ACC112 (cell line): ENCODE data around the gene SLC25A11.

Experiments used
- H2AFZ ChIP-seq: fragments of 200-600 bp; sonication (generic); one replicate; pipeline ENCODE4 v1.6.0; 2017; ENCODE audit warnings: antibody characterized with exemption, low read length; ENCODE audit not compliant: unreplicated experiment
- H3K27ac ChIP-seq: fragments of 200-600 bp; sonication (generic); 2 replicates; pipeline ENCODE4 v1.5.1; 2014; ENCODE audit warnings: low read depth, mild to moderate bottlenecking, antibody characterized with exemption, low read length, moderate library complexity
- H3K27me3 ChIP-seq: fragments of 200-600 bp; sonication (generic); 2 replicates; pipeline ENCODE4 v1.6.1; 2014; ENCODE audit warnings: mild to moderate bottlenecking, antibody characterized with exemption, low read length, moderate library complexity, mixed read lengths; ENCODE audit not compliant: insufficient read depth
- H3K36me3 ChIP-seq: fragments of 200-600 bp; sonication (generic); 2 replicates; pipeline ENCODE4 v1.6.1; 2016; ENCODE audit warnings: mild to moderate bottlenecking, antibody characterized with exemption, low read length, moderate library complexity, mixed read lengths; ENCODE audit not compliant: insufficient read depth
- H3K4me1 ChIP-seq: fragments of 200-600 bp; sonication (generic); one replicate; pipeline ENCODE4 v1.6.1; 2016; ENCODE audit warnings: low read length, mixed read lengths; ENCODE audit not compliant: insufficient read depth, unreplicated experiment, control insufficient read depth
- H3K4me3 ChIP-seq: fragments of 200-600 bp; sonication (generic); 2 replicates; pipeline ENCODE4 v1.5.1; 2014; ENCODE audit warnings: mild to moderate bottlenecking, low read depth, low read length
- H3K79me2 ChIP-seq: fragments of 200-600 bp; sonication (generic); one replicate; pipeline ENCODE4 v1.6.0; 2016; ENCODE audit warnings: low read length; ENCODE audit not compliant: control insufficient read depth, unreplicated experiment, insufficient read depth

The SLC25A11 gene

GRCh38 chr17:4949321-4950074, 9.7 kb upstream of the SLC25A11 start:
- H3K27ac ChIP-seq, result peak overlapping the region; percentile 94
- H3K36me3 ChIP-seq, result peaks cover 16% of the 10 kb centered on the region; the same call in 1 of the 2 replicates
- no peaks in the 10 kb centered on the region for H3K27me3 ChIP-seq
- H3K4me3 ChIP-seq, result peak overlapping the region; percentile 90
- peaks cover 37% of the 10 kb centered on the region for H3K79me2 ChIP-seq
- H2AFZ ChIP-seq, result peak overlapping the region; percentile 77
- H3K4me1 ChIP-seq, result peaks cover 41% of the 10 kb centered on the region

- Histone ChIP-seq H3K79me2 (peaks cover 43% of the 10 kb centered on the region), H3K4me1 (peaks cover 42% of the 10 kb centered on the region), H3K36me3 (peaks cover 16% of the 10 kb centered on the region; the same call in 1 of the 2 replicates), H3K4me3 (peak overlapping the region; percentile 90), H2AFZ (peak overlapping the region; percentile 77), H3K27ac (peak overlapping the region; percentile 94), H3K27me3 (no peaks in the 10 kb centered on the region)
These were observed 9.1 kb upstream of the SLC25A11 start for GRCh38 chr17:4948931-4949320.

GRCh38 chr17:4948166-4948930, 8.5 kb upstream of the SLC25A11 start, which contains the start of gene PFN1:
TSS of gene PFN1 (minus strand) at chr17:4948530. CDS start at chr17:4948394, 136 bp downstream.
- H2AFZ ChIP-seq, result peak within 1 kb of the TSS; percentile 77
- peak within 1 kb of the TSS; percentile 90 for H3K4me3 ChIP-seq
- H3K79me2 ChIP-seq, result peaks cover 47% of the 10 kb centered on the region
- H3K27me3 ChIP-seq, result no peaks in the 10 kb centered on the region
- H3K36me3 ChIP-seq, result peaks cover 16% of the 10 kb centered on the region; the same call in 1 of the 2 replicates
- peak within 1 kb of the TSS; percentile 94 for H3K27ac ChIP-seq
- peaks cover 38% of the 10 kb centered on the region for H3K4me1 ChIP-seq

- Histone ChIP-seq H3K4me1 (peaks cover 40% of the 10 kb centered on the region), H3K79me2 (peaks cover 55% of the 10 kb centered on the region)
These were observed 7.7 kb upstream of the SLC25A11 start for GRCh38 chr17:4947411-4948165.

GRCh38 chr17:4947010-4947410, 7.2 kb upstream of the SLC25A11 start:
- Histone ChIP-seq H3K36me3 (peaks cover 16% of the 10 kb centered on the region; the same call in 1 of the 2 replicates), H2AFZ (no peak overlapping the region), H3K27ac (peak overlapping the region; percentile 92), H3K4me1 (peaks cover 46% of the 10 kb centered on the region), H3K27me3 (no peaks in the 10 kb centered on the region), H3K4me3 (peak overlapping the region; percentile 90), H3K79me2 (peaks cover 60% of the 10 kb centered on the region)

More at GRCh38 chr17:4947411-4948165, 7.7 kb upstream of the SLC25A11 start:
- no peak overlapping the region for H2AFZ ChIP-seq
- H3K36me3 ChIP-seq, result peaks cover 16% of the 10 kb centered on the region; the same call in 1 of the 2 replicates
- no peaks in the 10 kb centered on the region for H3K27me3 ChIP-seq
- H3K4me3 ChIP-seq, result peak overlapping the region; percentile 90
- peak overlapping the region; percentile 92 for H3K27ac ChIP-seq

- Histone ChIP-seq H3K4me3 (peak overlapping the region; percentile 90), H2AFZ (no peak overlapping the region), H3K79me2 (peaks cover 66% of the 10 kb centered on the region), H3K27me3 (no peaks in the 10 kb centered on the region), H3K36me3 (peaks cover 16% of the 10 kb centered on the region; the same call in 1 of the 2 replicates), H3K27ac (peak overlapping the region; percentile 92), H3K4me1 (peaks cover 51% of the 10 kb centered on the region)
These were observed 6.6 kb upstream of the SLC25A11 start for GRCh38 chr17:4946312-4946976.

GRCh38 chr17:4945944-4946280, 6.1 kb upstream of the SLC25A11 start:
- Histone ChIP-seq H3K4me3 (peak overlapping the region; percentile 90), H3K4me1 (peaks cover 53% of the 10 kb centered on the region), H2AFZ (no peak overlapping the region), H3K36me3 (peaks cover 16% of the 10 kb centered on the region; the same call in 1 of the 2 replicates), H3K27me3 (no peaks in the 10 kb centered on the region), H3K79me2 (peaks cover 71% of the 10 kb centered on the region), H3K27ac (peak overlapping the region; percentile 92)

GRCh38 chr17:4945176-4945943, 5.5 kb upstream of the SLC25A11 start:
- peak overlapping the region; percentile 90 for H3K4me3 ChIP-seq
- peaks cover 73% of the 10 kb centered on the region for H3K79me2 ChIP-seq
- peaks cover 48% of the 10 kb centered on the region for H3K4me1 ChIP-seq
- H3K27me3 ChIP-seq, result no peaks in the 10 kb centered on the region
- peaks cover 16% of the 10 kb centered on the region; the same call in 1 of the 2 replicates for H3K36me3 ChIP-seq
- no peak overlapping the region for H2AFZ ChIP-seq
- peak overlapping the region; percentile 92 for H3K27ac ChIP-seq

GRCh38 chr17:4944554-4945175, 4.8 kb upstream of the SLC25A11 start:
- Histone ChIP-seq H3K27me3 (no peaks in the 10 kb centered on the region), H3K4me1 (peaks cover 45% of the 10 kb centered on the region), H3K4me3 (peak overlapping the region; percentile 32; the same call in 1 of the 2 replicates), H3K36me3 (peaks cover 16% of the 10 kb centered on the region; the same call in 1 of the 2 replicates), H3K27ac (peak overlapping the region; percentile 63), H2AFZ (no peak overlapping the region), H3K79me2 (peaks cover 73% of the 10 kb centered on the region)
